Measurements from ENCODE around the gene UBAC1.

UBAC1 gene

GRCh38 chr9:135975834-135976233, 14.7 kb upstream of the UBAC1 start:
- no peak overlapping the region for H3K27ac ChIP-seq
- TF ChIP-seq ZFX (IDR thresholded peaks at IDR 0.05) (no peak), CTCF (conservative IDR thresholded peaks at IDR 0.05) (no peak; the same call in 1 of the 2 replicates)

- H3K27ac ChIP-seq = no peak overlapping the region
Measured at GRCh38 chr9:135974220-135974573, 13.0 kb upstream of the UBAC1 start.

GRCh38 chr9:135973277-135974219, 12.4 kb upstream of the UBAC1 start:
- TF ChIP-seq ZFX (IDR thresholded peaks at IDR 0.05) (no peak), CTCF (conservative IDR thresholded peaks at IDR 0.05) (no peak)
- no peak overlapping the region for H3K27ac ChIP-seq

More at GRCh38 chr9:135974220-135974573, 13.0 kb upstream of the UBAC1 start:
- TF ChIP-seq ZFX (IDR thresholded peaks at IDR 0.05) (no peak), CTCF (conservative IDR thresholded peaks at IDR 0.05) (no peak; the same call in 1 of the 2 replicates)

GRCh38 chr9:135971892-135972291, 10.7 kb upstream of the UBAC1 start:
- H3K27ac ChIP-seq = no peak overlapping the region
- TF ChIP-seq ZFX (IDR thresholded peaks at IDR 0.05) = no peak
- no peak for TF ChIP-seq CTCF (conservative IDR thresholded peaks at IDR 0.05)

- H3K27ac ChIP-seq = no peak overlapping the region
- TF ChIP-seq CTCF (conservative IDR thresholded peaks at IDR 0.05) = no peak
- no peak for TF ChIP-seq ZFX (IDR thresholded peaks at IDR 0.05)
Measured at GRCh38 chr9:135971111-135971766, 10.1 kb upstream of the UBAC1 start.

- TF ChIP-seq ZFX (IDR thresholded peaks at IDR 0.05) = no peak
- no peak for TF ChIP-seq CTCF (conservative IDR thresholded peaks at IDR 0.05)
- no peak overlapping the region for H3K27ac ChIP-seq
Measured at GRCh38 chr9:135970128-135970815, 9.1 kb upstream of the UBAC1 start.
